ENCODE results near the gene JADE2.

The JADE2 gene

DNA sequence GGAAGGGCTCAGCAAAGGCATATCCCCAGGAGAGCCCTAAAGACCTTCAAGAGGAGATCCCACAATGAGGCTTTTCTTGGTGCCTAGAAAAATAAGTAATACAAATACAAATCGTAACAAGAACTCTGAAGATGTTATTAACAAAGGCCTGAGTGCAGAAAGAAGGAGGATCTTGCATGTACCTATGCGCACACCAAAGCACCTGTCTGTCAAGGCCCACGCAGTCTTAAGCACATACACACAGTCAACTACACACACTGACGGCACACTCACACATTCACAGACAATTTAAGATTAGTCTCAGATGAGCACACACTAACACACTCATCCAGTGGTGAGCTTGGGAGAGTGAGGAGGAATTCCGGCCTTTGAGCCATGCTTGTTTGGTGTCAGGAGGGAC lies 38.5 kb downstream of the JADE2 start:
- H3K36me3 ChIP-seq (ENCODE audit: control insufficient read depth in 2 of 2, insufficient read depth in 1 of 2, low read length in 2 of 2) = peaks cover 0 to 31% of the 10 kb centered on the region in 2 experiments; a peak in 2 of 3 replicates

DNA sequence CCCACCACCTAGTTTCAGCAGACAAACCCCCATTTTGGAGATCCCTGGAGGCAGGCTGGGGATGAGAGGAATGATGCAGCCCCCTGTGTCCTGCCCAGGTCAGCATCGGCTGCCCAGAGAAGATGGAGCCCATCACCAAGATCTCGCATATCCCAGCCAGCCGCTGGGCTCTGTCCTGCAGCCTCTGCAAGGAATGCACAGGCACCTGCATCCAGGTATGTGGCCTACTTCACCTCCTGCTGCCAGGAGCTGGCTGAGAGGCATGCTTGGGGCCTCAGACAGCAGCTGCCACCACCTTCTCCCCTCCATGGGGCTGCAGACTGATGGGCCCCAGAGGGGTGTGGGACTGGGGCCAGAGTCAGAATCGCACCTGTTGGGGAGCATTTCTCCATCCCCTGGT lies 38.9 kb downstream of the JADE2 start:
- CTCF ChIA-PET = no interaction called here
- H3K4me3 ChIP-seq (ENCODE audit: low read depth, low read length) = no peak overlapping the region
- peaks cover 0 to 31% of the 10 kb centered on the region in 2 experiments; a peak in 2 of 3 replicates for H3K36me3 ChIP-seq (ENCODE audit: control insufficient read depth in 2 of 2, insufficient read depth in 1 of 2, low read length in 2 of 2)
- H3K4me1 ChIP-seq (ENCODE audit: control insufficient read depth, insufficient read depth, low read length) = no peaks in the 10 kb centered on the region
- POLR2A ChIA-PET = no interaction called here
- H3K9me3 ChIP-seq (ENCODE audit: control insufficient read depth, insufficient read depth, low read depth, low read length) = no peaks in the 10 kb centered on the region
- no peak overlapping the region for H3K27ac ChIP-seq (ENCODE audit: extremely low read depth, low read depth, low read length)
- TF ChIP-seq KLF7 (tag by site-specific recombination; IDR thresholded peaks at IDR 0.05; ENCODE audit: borderline replicate concordance) = no peak
- TF ChIP-seq, protein P1, sequence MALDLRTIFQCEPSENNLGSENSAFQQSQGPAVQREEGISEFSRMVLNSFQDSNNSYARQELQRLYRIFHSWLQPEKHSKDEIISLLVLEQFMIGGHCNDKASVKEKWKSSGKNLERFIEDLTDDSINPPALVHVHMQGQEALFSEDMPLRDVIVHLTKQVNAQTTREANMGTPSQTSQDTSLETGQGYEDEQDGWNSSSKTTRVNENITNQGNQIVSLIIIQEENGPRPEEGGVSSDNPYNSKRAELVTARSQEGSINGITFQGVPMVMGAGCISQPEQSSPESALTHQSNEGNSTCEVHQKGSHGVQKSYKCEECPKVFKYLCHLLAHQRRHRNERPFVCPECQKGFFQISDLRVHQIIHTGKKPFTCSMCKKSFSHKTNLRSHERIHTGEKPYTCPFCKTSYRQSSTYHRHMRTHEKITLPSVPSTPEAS (tag by site-specific recombination; IDR thresholded peaks at IDR 0.05) = no peak
- no peak for TF ChIP-seq ZNF677 (tag by site-specific recombination; IDR thresholded peaks at IDR 0.05)
- TF ChIP-seq, protein P2, sequence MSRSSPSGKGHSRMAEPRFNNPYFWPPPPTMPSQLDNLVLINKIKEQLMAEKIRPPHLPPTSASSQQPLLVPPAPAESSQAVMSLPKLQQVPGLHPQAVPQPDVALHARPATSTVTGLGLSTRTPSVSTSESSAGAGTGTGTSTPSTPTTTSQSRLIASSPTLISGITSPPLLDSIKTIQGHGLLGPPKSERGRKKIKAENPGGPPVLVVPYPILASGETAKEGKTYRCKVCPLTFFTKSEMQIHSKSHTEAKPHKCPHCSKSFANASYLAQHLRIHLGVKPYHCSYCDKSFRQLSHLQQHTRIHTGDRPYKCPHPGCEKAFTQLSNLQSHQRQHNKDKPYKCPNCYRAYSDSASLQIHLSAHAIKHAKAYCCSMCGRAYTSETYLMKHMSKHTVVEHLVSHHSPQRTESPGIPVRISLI (tag by site-specific recombination; IDR thresholded peaks at IDR 0.05) = no peak
- TF ChIP-seq, protein P3, sequence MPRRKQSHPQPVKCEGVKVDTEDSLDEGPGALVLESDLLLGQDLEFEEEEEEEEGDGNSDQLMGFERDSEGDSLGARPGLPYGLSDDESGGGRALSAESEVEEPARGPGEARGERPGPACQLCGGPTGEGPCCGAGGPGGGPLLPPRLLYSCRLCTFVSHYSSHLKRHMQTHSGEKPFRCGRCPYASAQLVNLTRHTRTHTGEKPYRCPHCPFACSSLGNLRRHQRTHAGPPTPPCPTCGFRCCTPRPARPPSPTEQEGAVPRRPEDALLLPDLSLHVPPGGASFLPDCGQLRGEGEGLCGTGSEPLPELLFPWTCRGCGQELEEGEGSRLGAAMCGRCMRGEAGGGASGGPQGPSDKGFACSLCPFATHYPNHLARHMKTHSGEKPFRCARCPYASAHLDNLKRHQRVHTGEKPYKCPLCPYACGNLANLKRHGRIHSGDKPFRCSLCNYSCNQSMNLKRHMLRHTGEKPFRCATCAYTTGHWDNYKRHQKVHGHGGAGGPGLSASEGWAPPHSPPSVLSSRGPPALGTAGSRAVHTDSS (tag by site-specific recombination; IDR thresholded peaks at IDR 0.05) = no peak
- TF ChIP-seq ZNF324 (tag by site-specific recombination; IDR thresholded peaks at IDR 0.05) = no peak
- TF ChIP-seq ZNF350 (tag by site-specific recombination; IDR thresholded peaks at IDR 0.05) = no peak
- no peak for TF ChIP-seq ZNF830 (tag by site-specific recombination; IDR thresholded peaks at IDR 0.05; ENCODE audit: low read depth)
- TF ChIP-seq, protein P4, sequence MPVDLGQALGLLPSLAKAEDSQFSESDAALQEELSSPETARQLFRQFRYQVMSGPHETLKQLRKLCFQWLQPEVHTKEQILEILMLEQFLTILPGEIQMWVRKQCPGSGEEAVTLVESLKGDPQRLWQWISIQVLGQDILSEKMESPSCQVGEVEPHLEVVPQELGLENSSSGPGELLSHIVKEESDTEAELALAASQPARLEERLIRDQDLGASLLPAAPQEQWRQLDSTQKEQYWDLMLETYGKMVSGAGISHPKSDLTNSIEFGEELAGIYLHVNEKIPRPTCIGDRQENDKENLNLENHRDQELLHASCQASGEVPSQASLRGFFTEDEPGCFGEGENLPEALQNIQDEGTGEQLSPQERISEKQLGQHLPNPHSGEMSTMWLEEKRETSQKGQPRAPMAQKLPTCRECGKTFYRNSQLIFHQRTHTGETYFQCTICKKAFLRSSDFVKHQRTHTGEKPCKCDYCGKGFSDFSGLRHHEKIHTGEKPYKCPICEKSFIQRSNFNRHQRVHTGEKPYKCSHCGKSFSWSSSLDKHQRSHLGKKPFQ (tag by site-specific recombination; IDR thresholded peaks at IDR 0.05) = no peak
- TF ChIP-seq, protein P5, sequence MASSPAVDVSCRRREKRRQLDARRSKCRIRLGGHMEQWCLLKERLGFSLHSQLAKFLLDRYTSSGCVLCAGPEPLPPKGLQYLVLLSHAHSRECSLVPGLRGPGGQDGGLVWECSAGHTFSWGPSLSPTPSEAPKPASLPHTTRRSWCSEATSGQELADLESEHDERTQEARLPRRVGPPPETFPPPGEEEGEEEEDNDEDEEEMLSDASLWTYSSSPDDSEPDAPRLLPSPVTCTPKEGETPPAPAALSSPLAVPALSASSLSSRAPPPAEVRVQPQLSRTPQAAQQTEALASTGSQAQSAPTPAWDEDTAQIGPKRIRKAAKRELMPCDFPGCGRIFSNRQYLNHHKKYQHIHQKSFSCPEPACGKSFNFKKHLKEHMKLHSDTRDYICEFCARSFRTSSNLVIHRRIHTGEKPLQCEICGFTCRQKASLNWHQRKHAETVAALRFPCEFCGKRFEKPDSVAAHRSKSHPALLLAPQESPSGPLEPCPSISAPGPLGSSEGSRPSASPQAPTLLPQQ (tag by site-specific recombination; IDR thresholded peaks at IDR 0.05) = no peak
- TF ChIP-seq, protein P6, sequence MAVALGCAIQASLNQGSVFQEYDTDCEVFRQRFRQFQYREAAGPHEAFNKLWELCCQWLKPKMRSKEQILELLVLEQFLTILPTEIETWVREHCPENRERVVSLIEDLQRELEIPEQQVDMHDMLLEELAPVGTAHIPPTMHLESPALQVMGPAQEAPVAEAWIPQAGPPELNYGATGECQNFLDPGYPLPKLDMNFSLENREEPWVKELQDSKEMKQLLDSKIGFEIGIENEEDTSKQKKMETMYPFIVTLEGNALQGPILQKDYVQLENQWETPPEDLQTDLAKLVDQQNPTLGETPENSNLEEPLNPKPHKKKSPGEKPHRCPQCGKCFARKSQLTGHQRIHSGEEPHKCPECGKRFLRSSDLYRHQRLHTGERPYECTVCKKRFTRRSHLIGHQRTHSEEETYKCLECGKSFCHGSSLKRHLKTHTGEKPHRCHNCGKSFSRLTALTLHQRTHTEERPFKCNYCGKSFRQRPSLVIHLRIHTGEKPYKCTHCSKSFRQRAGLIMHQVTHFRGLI (tag by site-specific recombination; IDR thresholded peaks at IDR 0.05) = no peak
- no peak for TF ChIP-seq ZNF530 (tag by site-specific recombination; IDR thresholded peaks at IDR 0.05; ENCODE audit: low read depth)
- TF ChIP-seq, protein P7, sequence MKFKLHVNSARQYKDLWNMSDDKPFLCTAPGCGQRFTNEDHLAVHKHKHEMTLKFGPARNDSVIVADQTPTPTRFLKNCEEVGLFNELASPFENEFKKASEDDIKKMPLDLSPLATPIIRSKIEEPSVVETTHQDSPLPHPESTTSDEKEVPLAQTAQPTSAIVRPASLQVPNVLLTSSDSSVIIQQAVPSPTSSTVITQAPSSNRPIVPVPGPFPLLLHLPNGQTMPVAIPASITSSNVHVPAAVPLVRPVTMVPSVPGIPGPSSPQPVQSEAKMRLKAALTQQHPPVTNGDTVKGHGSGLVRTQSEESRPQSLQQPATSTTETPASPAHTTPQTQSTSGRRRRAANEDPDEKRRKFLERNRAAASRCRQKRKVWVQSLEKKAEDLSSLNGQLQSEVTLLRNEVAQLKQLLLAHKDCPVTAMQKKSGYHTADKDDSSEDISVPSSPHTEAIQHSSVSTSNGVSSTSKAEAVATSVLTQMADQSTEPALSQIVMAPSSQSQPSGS (tag by site-specific recombination; IDR thresholded peaks at IDR 0.05; ENCODE audit: low read depth) = no peak
- TF ChIP-seq, protein P8, sequence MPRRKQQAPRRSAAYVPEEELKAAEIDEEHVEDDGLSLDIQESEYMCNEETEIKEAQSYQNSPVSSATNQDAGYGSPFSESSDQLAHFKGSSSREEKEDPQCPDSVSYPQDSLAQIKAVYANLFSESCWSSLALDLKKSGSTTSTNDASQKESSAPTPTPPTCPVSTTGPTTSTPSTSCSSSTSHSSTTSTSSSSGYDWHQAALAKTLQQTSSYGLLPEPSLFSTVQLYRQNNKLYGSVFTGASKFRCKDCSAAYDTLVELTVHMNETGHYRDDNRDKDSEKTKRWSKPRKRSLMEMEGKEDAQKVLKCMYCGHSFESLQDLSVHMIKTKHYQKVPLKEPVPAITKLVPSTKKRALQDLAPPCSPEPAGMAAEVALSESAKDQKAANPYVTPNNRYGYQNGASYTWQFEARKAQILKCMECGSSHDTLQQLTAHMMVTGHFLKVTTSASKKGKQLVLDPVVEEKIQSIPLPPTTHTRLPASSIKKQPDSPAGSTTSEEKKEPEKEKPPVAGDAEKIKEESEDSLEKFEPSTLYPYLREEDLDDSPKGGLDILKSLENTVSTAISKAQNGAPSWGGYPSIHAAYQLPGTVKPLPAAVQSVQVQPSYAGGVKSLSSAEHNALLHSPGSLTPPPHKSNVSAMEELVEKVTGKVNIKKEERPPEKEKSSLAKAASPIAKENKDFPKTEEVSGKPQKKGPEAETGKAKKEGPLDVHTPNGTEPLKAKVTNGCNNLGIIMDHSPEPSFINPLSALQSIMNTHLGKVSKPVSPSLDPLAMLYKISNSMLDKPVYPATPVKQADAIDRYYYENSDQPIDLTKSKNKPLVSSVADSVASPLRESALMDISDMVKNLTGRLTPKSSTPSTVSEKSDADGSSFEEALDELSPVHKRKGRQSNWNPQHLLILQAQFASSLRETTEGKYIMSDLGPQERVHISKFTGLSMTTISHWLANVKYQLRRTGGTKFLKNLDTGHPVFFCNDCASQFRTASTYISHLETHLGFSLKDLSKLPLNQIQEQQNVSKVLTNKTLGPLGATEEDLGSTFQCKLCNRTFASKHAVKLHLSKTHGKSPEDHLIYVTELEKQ (tag by site-specific recombination; IDR thresholded peaks at IDR 0.05; ENCODE audit: borderline replicate concordance) = no peak
- TF ChIP-seq ZNF140 (tag by site-specific recombination; IDR thresholded peaks at IDR 0.05) = no peak
- TF ChIP-seq ZNF664 (tag by site-specific recombination; IDR thresholded peaks at IDR 0.05) = no peak

More for the DNA sequence above, 38.5 kb downstream of the JADE2 start:
- H3K27ac ChIP-seq (ENCODE audit: extremely low read depth, low read depth, low read length) = no peak overlapping the region
- no peaks in the 10 kb centered on the region for H3K9me3 ChIP-seq (ENCODE audit: control insufficient read depth, insufficient read depth, low read depth, low read length)
- CTCF ChIA-PET = no interaction called here
- TF ChIP-seq, protein P1 (tag by site-specific recombination; IDR thresholded peaks at IDR 0.05) = peak; percentile 47; the same call in 1 of the 2 replicates
- TF ChIP-seq ZNF558 (tag by site-specific recombination; IDR thresholded peaks at IDR 0.05) (no peak), ZNF266 (tag by site-specific recombination; IDR thresholded peaks at IDR 0.05; ENCODE audit: low read depth) (no peak)
- H3K4me1 ChIP-seq (ENCODE audit: control insufficient read depth, insufficient read depth, low read length) = no peaks in the 10 kb centered on the region
- POLR2A ChIA-PET = no interaction called here
- no peak overlapping the region for H3K4me3 ChIP-seq (ENCODE audit: low read depth, low read length)
